ENCODE data around the gene ZNF132. TPM values are rescaled to one million over a fixed set of nuclear protein-coding genes. Genes with fewer than 3 reads are reported as not detected.

ZNF132 gene
- total and polyA plus RNA-seq, 3 donors from 2014 or later = 5.5 to 11.6 (median 11.4) TPM

GRCh38 chr19:58398545-58398944 lies 41.4 kb downstream of the ZNF132 start:
- no peaks in the 10 kb centered on the region for H3K36me3 ChIP-seq (ENCODE audit: low read depth, missing control alignments)
- intact Hi-C loops (cut with DNase I; ENCODE audit: low total_unique reads) = no loop called here
- H3K9me3 ChIP-seq = no peaks in the 10 kb centered on the region
- H3K4me1 ChIP-seq = peaks cover 17% of the 10 kb centered on the region
- no peaks in the 10 kb centered on the region for H3K27me3 ChIP-seq
- H3K27ac ChIP-seq = no peak overlapping the region
- 90 to 93% methylated on average over 6 of the region's 6 CpGs for WGBS, 2 donors
- no peak for DNase-seq
- no peak overlapping the region for H3K4me3 ChIP-seq
- TF ChIP-seq CTCF (IDR thresholded peaks at IDR 0.05) (no peak), POLR2A (IDR thresholded peaks at IDR 0.05) (no peak)

- H3K9me3 ChIP-seq = no peaks in the 10 kb centered on the region
- DNase-seq = no peak
- 83 to 96% methylated on average over 4 of the region's 4 CpGs for WGBS, 2 donors
- no peaks in the 10 kb centered on the region for H3K27me3 ChIP-seq
- no peak for TF ChIP-seq CTCF (IDR thresholded peaks at IDR 0.05)
- no peak overlapping the region for H3K4me3 ChIP-seq
- no peaks in the 10 kb centered on the region for H3K36me3 ChIP-seq (ENCODE audit: low read depth, missing control alignments)
- H3K27ac ChIP-seq = no peak overlapping the region
- intact Hi-C loops (cut with DNase I; ENCODE audit: low total_unique reads) = no loop called here
- peaks cover 17% of the 10 kb centered on the region for H3K4me1 ChIP-seq
These were observed 41.9 kb downstream of the ZNF132 start for GRCh38 chr19:58398087-58398486.

- DNase-seq = no peak
- no peak overlapping the region for H3K4me3 ChIP-seq
- no peaks in the 10 kb centered on the region for H3K27me3 ChIP-seq
- no peak for TF ChIP-seq POLR2A (IDR thresholded peaks at IDR 0.05)
- no peak for TF ChIP-seq CTCF (IDR thresholded peaks at IDR 0.05)
- H3K9me3 ChIP-seq = no peaks in the 10 kb centered on the region
- H3K27ac ChIP-seq = no peak overlapping the region
- H3K4me1 ChIP-seq = peaks cover 17% of the 10 kb centered on the region
- H3K36me3 ChIP-seq (ENCODE audit: low read depth, missing control alignments) = no peaks in the 10 kb centered on the region
- 47 to 59% methylated on average over 4 to 7 of the region's 7 CpGs for WGBS, 2 donors
- intact Hi-C loops (cut with DNase I; ENCODE audit: low total_unique reads) = no loop called here
These were observed 42.4 kb downstream of the ZNF132 start for GRCh38 chr19:58397533-58398037.

- Histone ChIP-seq H3K4me1 (peaks cover 15% of the 10 kb centered on the region), H3K36me3 (ENCODE audit: low read depth, missing control alignments) (no peaks in the 10 kb centered on the region), H3K27me3 (no peaks in the 10 kb centered on the region), H3K27ac (no peak overlapping the region), H3K9me3 (no peaks in the 10 kb centered on the region), H3K4me3 (peak overlapping the region in 1 of 2 donors; percentile 36)
- intact Hi-C loops (cut with DNase I; ENCODE audit: low total_unique reads) = no loop called here
- WGBS, 2 donors = 34 to 35% methylated on average over 15 to 44 of the region's 58 CpGs
- no peak for DNase-seq
- TF ChIP-seq POLR2A (IDR thresholded peaks at IDR 0.05) = no peak
These were observed 43.0 kb downstream of the ZNF132 start for GRCh38 chr19:58396691-58397532.

GRCh38 chr19:58395979-58396627 lies 43.9 kb downstream of the ZNF132 start:
- no peaks in the 10 kb centered on the region for H3K9me3 ChIP-seq
- DNase-seq = no peak
- WGBS, 2 donors = 6 to 9% methylated on average over 6 to 37 of the region's 75 CpGs
- no peak overlapping the region for H3K27ac ChIP-seq
- H3K36me3 ChIP-seq (ENCODE audit: low read depth, missing control alignments) = no peaks in the 10 kb centered on the region
- intact Hi-C loops (cut with DNase I; ENCODE audit: low total_unique reads) = no loop called here
- TF ChIP-seq CTCF (IDR thresholded peaks at IDR 0.05) = no peak
- TF ChIP-seq POLR2A (IDR thresholded peaks at IDR 0.05) = no peak
- H3K27me3 ChIP-seq = no peaks in the 10 kb centered on the region
- H3K4me3 ChIP-seq = peak overlapping the region; percentile 18 to 34
- peaks cover 11% of the 10 kb centered on the region for H3K4me1 ChIP-seq

Data from testis (tissue), 3 donors.